Measurements from ENCODE around the gene MBNL1. TPM values are rescaled to one million over a fixed set of nuclear protein-coding genes. Genes with fewer than 3 reads are reported as not detected.
"Not testable (repeated sequence)": the region's sequence is repeated elsewhere in the genome, so short reads cannot be mapped to it uniquely, and the experiment has no call there.

MBNL1 gene
- total and polyA plus RNA-seq, 2 donors = 113 to 300 TPM

GRCh38 chr3:152385761-152386160, 117.0 kb downstream of the MBNL1 start:
- Histone ChIP-seq H3K4me3 (ENCODE audit: low read depth, low read length) (no peak overlapping the region), H3K27ac (ENCODE audit: low read depth) (no peak overlapping the region), H3K36me3 (ENCODE audit: insufficient read depth) (no peaks in the 10 kb centered on the region), H3K4me1 (ENCODE audit: insufficient read depth) (no peaks in the 10 kb centered on the region)
- no peak for DNase-seq (ENCODE audit: extremely low spot score)
- 37% methylated on average over 1 of the region's 1 CpG for WGBS

GRCh38 chr3:152386208-152386607, 117.5 kb downstream of the MBNL1 start:
- no peak for DNase-seq (ENCODE audit: extremely low spot score)
- Histone ChIP-seq H3K27ac (ENCODE audit: low read depth) (peak overlapping the region; percentile 10), H3K36me3 (ENCODE audit: insufficient read depth) (no peaks in the 10 kb centered on the region), H3K4me3 (ENCODE audit: low read depth, low read length) (no peak overlapping the region), H3K4me1 (ENCODE audit: insufficient read depth) (no peaks in the 10 kb centered on the region)

- no peak for DNase-seq (ENCODE audit: extremely low spot score)
- no peaks in the 10 kb centered on the region for H3K36me3 ChIP-seq (ENCODE audit: insufficient read depth)
- H3K4me1 ChIP-seq (ENCODE audit: insufficient read depth) = no peaks in the 10 kb centered on the region
- WGBS = 86% methylated on average over 1 of the region's 1 CpG
- H3K27ac ChIP-seq (ENCODE audit: low read depth) = no peak overlapping the region
- no peak overlapping the region for H3K4me3 ChIP-seq (ENCODE audit: low read depth, low read length)
These were observed 119.9 kb downstream of the MBNL1 start for GRCh38 chr3:152388631-152389030.

GRCh38 chr3:152389316-152389934, 120.7 kb downstream of the MBNL1 start:
- Histone ChIP-seq H3K27ac (ENCODE audit: low read depth) (no peak overlapping the region), H3K36me3 (ENCODE audit: insufficient read depth) (no peaks in the 10 kb centered on the region), H3K4me1 (ENCODE audit: insufficient read depth) (no peaks in the 10 kb centered on the region), H3K4me3 (ENCODE audit: low read depth, low read length) (no peak overlapping the region)
- WGBS = 91% methylated on average over 6 of the region's 6 CpGs
- no peak for DNase-seq (ENCODE audit: extremely low spot score)

GRCh38 chr3:152390647-152391046, 121.9 kb downstream of the MBNL1 start:
- no peak for DNase-seq (ENCODE audit: extremely low spot score)
- H3K36me3 ChIP-seq (ENCODE audit: insufficient read depth) = no peaks in the 10 kb centered on the region
- no peaks in the 10 kb centered on the region for H3K4me1 ChIP-seq (ENCODE audit: insufficient read depth)
- H3K4me3 ChIP-seq (ENCODE audit: low read depth, low read length) = no peak overlapping the region
- 87% methylated on average over 2 of the region's 2 CpGs for WGBS
- no peak overlapping the region for H3K27ac ChIP-seq (ENCODE audit: low read depth)

- H3K4me3 ChIP-seq (ENCODE audit: low read depth, low read length) = no peak overlapping the region
- WGBS = 37% methylated on average over 1 of the region's 1 CpG
- no peak overlapping the region for H3K27ac ChIP-seq (ENCODE audit: low read depth)
These were observed 122.9 kb downstream of the MBNL1 start for GRCh38 chr3:152391671-152392070.

GRCh38 chr3:152392272-152392880, 123.6 kb downstream of the MBNL1 start:
- whole genome bisulfite sequencing = 38% methylated on average over 1 of the region's 1 CpG
- Histone ChIP-seq H3K27ac (ENCODE audit: low read depth) (no peak overlapping the region), H3K4me1 (ENCODE audit: insufficient read depth) (no peaks in the 10 kb centered on the region)

More at GRCh38 chr3:152391671-152392070, 122.9 kb downstream of the MBNL1 start:
- no peak for DNase-seq (ENCODE audit: extremely low spot score)
- Histone ChIP-seq H3K36me3 (ENCODE audit: insufficient read depth) (no peaks in the 10 kb centered on the region), H3K4me1 (ENCODE audit: insufficient read depth) (no peaks in the 10 kb centered on the region)

GRCh38 chr3:152394246-152394645, 125.5 kb downstream of the MBNL1 start:
- no peak overlapping the region for H3K4me3 ChIP-seq (ENCODE audit: low read depth, low read length)
- WGBS = 83% methylated on average over 1 of the region's 1 CpG
- H3K27ac ChIP-seq (ENCODE audit: low read depth) = no peak overlapping the region
- no peak for DNase-seq (ENCODE audit: extremely low spot score)
- H3K4me1 ChIP-seq (ENCODE audit: insufficient read depth) = no peaks in the 10 kb centered on the region
- H3K36me3 ChIP-seq (ENCODE audit: insufficient read depth) = no peaks in the 10 kb centered on the region

More at GRCh38 chr3:152392272-152392880, 123.6 kb downstream of the MBNL1 start:
- Histone ChIP-seq H3K4me3 (ENCODE audit: low read depth, low read length) (no peak overlapping the region), H3K36me3 (ENCODE audit: insufficient read depth) (no peaks in the 10 kb centered on the region)
- no peak for DNase-seq (ENCODE audit: extremely low spot score)

GRCh38 chr3:152395764-152396163, 127.0 kb downstream of the MBNL1 start:
- WGBS = 91% methylated on average over 4 of the region's 4 CpGs
- no peaks in the 10 kb centered on the region for H3K36me3 ChIP-seq (ENCODE audit: insufficient read depth)
- H3K4me3 ChIP-seq (ENCODE audit: low read depth, low read length) = no peak overlapping the region
- H3K4me1 ChIP-seq (ENCODE audit: insufficient read depth) = no peaks in the 10 kb centered on the region
- DNase-seq (ENCODE audit: extremely low spot score) = no peak
- H3K27ac ChIP-seq (ENCODE audit: low read depth) = no peak overlapping the region

- Histone ChIP-seq H3K36me3 (ENCODE audit: insufficient read depth) (no peaks in the 10 kb centered on the region), H3K4me3 (ENCODE audit: low read depth, low read length) (no peak overlapping the region), H3K27ac (ENCODE audit: low read depth) (no peak overlapping the region), H3K4me1 (ENCODE audit: insufficient read depth) (no peaks in the 10 kb centered on the region)
- DNase-seq (ENCODE audit: extremely low spot score) = no peak
These were observed 128.1 kb downstream of the MBNL1 start for GRCh38 chr3:152396867-152397266.

- 95% methylated on average over 2 of the region's 2 CpGs for WGBS
- H3K4me3 ChIP-seq (ENCODE audit: low read depth, low read length); H3K36me3 ChIP-seq (ENCODE audit: insufficient read depth); H3K4me1 ChIP-seq (ENCODE audit: insufficient read depth); DNase-seq (ENCODE audit: extremely low spot score): not testable (repeated sequence)
- H3K27ac ChIP-seq (ENCODE audit: low read depth) = peak overlapping the region; percentile 2
These were observed 128.6 kb downstream of the MBNL1 start for GRCh38 chr3:152397348-152397747.

- Histone ChIP-seq H3K4me3 (ENCODE audit: low read depth, low read length) (no peak overlapping the region), H3K27ac (ENCODE audit: low read depth) (no peak overlapping the region), H3K36me3 (ENCODE audit: insufficient read depth) (no peaks in the 10 kb centered on the region), H3K4me1 (ENCODE audit: insufficient read depth) (no peaks in the 10 kb centered on the region)
- no peak for DNase-seq (ENCODE audit: extremely low spot score)
These were observed 129.8 kb downstream of the MBNL1 start for GRCh38 chr3:152398495-152398894.

- Histone ChIP-seq H3K27ac (ENCODE audit: low read depth) (no peak overlapping the region), H3K4me1 (ENCODE audit: insufficient read depth) (no peaks in the 10 kb centered on the region)
These were observed 130.6 kb downstream of the MBNL1 start for GRCh38 chr3:152399374-152399773.

GRCh38 chr3:152400887-152401286, 132.2 kb downstream of the MBNL1 start:
- no peaks in the 10 kb centered on the region for H3K4me1 ChIP-seq (ENCODE audit: insufficient read depth)
- H3K4me3 ChIP-seq (ENCODE audit: low read depth, low read length) = no peak overlapping the region
- DNase-seq (ENCODE audit: extremely low spot score) = no peak
- H3K36me3 ChIP-seq (ENCODE audit: insufficient read depth) = no peaks in the 10 kb centered on the region
- no peak overlapping the region for H3K27ac ChIP-seq (ENCODE audit: low read depth)

More at GRCh38 chr3:152399374-152399773, 130.6 kb downstream of the MBNL1 start:
- Histone ChIP-seq H3K36me3 (ENCODE audit: insufficient read depth) (no peaks in the 10 kb centered on the region), H3K4me3 (ENCODE audit: low read depth, low read length) (no peak overlapping the region)
- no peak for DNase-seq (ENCODE audit: extremely low spot score)
